Glutamatergic neuron (in vitro differentiated cells): ENCODE measurements around the gene TCF12. TPM values are rescaled to one million over a fixed set of nuclear protein-coding genes. Genes with fewer than 3 reads are reported as not detected.

ENCODE experiments used
- DNase-seq: peaks from one replicate; pipeline ENCODE4 v3.0.0; 2022
- H3K27ac Mint-ChIP-seq: one replicate; pipeline ENCODE4 v1.8.0; 2020; ENCODE audit warnings: mild to moderate bottlenecking, mixed read lengths, inconsistent platforms; ENCODE audit not compliant: unreplicated experiment
- H3K27me3 Mint-ChIP-seq: one replicate; pipeline ENCODE4 v1.8.0; 2020; ENCODE audit warnings: mild to moderate bottlenecking, moderate library complexity, mixed read lengths, inconsistent platforms; ENCODE audit not compliant: unreplicated experiment
- H3K36me3 Mint-ChIP-seq: one replicate; pipeline ENCODE4 v1.8.0; 2020; ENCODE audit warnings: mild to moderate bottlenecking, mixed read lengths, inconsistent platforms; ENCODE audit not compliant: unreplicated experiment
- H3K4me1 Mint-ChIP-seq: one replicate; pipeline ENCODE4 v1.8.0; 2020; ENCODE audit warnings: mild to moderate bottlenecking, low read depth, mixed read lengths, inconsistent platforms; ENCODE audit not compliant: unreplicated experiment
- H3K4me3 Mint-ChIP-seq: one replicate; pipeline ENCODE4 v1.8.0; 2020; ENCODE audit warnings: mild to moderate bottlenecking, mixed read lengths, inconsistent platforms; ENCODE audit not compliant: unreplicated experiment
- H3K9me3 Mint-ChIP-seq: one replicate; pipeline ENCODE4 v1.8.0; 2020; ENCODE audit warnings: mild to moderate bottlenecking, moderate library complexity, mixed read lengths, inconsistent platforms; ENCODE audit not compliant: unreplicated experiment
- total RNA-seq: library from RNA; stranded (reverse); fragmentation: NEBNext Ultra II Directional; extraction: Animal tissue kit (Norgen Biotek cat#: 25700); gene quantifications from one replicate; pipeline ENCODE4 v1.2.1, GENCODE V29; 2021; ENCODE audit not compliant: unreplicated experiment
- TF ChIP-seq, protein P1 (sequence below): fragments of 200-600 bp; sonication (generic); IDR thresholded peaks from one replicate; pipeline ENCODE4 v1.5.0; 2021; ENCODE audit not compliant: partially characterized antibody, unreplicated experiment

TCF12 gene
- total RNA-seq, 1 donor from 2014 or later = 140 TPM

- no peak for DNase-seq
- peaks cover 22% of the 10 kb centered on the region for H3K4me1 Mint-ChIP-seq
- no peak overlapping the region for H3K4me3 Mint-ChIP-seq
- H3K36me3 Mint-ChIP-seq = no peaks in the 10 kb centered on the region
- no peaks in the 10 kb centered on the region for H3K27me3 Mint-ChIP-seq
- TF ChIP-seq, protein P1, sequence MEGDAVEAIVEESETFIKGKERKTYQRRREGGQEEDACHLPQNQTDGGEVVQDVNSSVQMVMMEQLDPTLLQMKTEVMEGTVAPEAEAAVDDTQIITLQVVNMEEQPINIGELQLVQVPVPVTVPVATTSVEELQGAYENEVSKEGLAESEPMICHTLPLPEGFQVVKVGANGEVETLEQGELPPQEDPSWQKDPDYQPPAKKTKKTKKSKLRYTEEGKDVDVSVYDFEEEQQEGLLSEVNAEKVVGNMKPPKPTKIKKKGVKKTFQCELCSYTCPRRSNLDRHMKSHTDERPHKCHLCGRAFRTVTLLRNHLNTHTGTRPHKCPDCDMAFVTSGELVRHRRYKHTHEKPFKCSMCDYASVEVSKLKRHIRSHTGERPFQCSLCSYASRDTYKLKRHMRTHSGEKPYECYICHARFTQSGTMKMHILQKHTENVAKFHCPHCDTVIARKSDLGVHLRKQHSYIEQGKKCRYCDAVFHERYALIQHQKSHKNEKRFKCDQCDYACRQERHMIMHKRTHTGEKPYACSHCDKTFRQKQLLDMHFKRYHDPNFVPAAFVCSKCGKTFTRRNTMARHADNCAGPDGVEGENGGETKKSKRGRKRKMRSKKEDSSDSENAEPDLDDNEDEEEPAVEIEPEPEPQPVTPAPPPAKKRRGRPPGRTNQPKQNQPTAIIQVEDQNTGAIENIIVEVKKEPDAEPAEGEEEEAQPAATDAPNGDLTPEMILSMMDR = no peak
- H3K27ac Mint-ChIP-seq = no peak overlapping the region
- H3K9me3 Mint-ChIP-seq = peaks cover 1% of the 10 kb centered on the region
These were observed 64.5 kb downstream of the TCF12 start for GRCh38 chr15:56982987-56983386.

DNA sequence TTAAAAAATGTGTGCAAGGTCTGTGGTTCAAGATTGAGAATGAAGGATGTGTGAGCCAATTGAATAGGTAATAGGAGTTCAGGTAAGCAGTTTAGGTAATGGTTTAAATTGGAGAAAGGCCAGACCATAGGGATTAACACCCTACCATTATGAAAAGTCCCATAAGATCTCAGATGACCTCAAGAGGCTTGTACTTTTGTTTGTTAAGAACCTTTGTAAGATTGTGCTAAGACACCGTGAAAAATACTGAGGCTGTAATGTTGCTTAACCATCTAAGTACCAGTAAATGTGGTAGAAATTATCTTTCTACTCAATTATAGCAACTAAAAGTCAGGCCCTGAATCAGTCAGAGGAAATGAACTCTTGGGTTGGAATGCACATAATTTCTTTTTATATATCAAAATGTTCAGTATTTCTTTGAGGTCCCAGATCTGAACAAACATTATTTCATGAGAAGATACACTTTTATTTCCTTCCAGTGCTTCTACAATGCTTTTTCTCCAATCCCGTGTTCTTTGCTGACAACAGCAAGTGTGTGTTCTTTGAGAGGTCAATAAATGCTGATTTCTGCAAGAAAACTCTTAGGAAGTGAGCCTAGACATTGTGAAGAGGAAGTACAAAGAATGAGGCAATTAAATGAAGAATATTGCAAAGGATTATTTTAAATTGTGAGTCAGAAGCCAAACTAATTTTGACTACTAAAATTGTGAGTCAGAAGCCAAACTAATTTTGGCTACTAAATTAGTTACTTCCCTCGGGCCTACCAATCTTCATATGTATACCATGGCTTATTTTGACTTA lies 66.4 kb downstream of the TCF12 start:
- DNase-seq = no peak
- Mint-ChIP-seq H3K27ac (no peak overlapping the region), H3K36me3 (no peaks in the 10 kb centered on the region), H3K27me3 (no peaks in the 10 kb centered on the region), H3K9me3 (peaks cover 1% of the 10 kb centered on the region), H3K4me3 (no peak overlapping the region), H3K4me1 (peaks cover 23% of the 10 kb centered on the region)
- TF ChIP-seq, protein P1 = no peak

GRCh38 chr15:56985856-56986255 lies 67.4 kb downstream of the TCF12 start:
- Mint-ChIP-seq H3K4me1 (peaks cover 16% of the 10 kb centered on the region), H3K36me3 (no peaks in the 10 kb centered on the region), H3K9me3 (peaks cover 1% of the 10 kb centered on the region), H3K27me3 (no peaks in the 10 kb centered on the region), H3K4me3 (no peak overlapping the region), H3K27ac (no peak overlapping the region)
- no peak for DNase-seq
- TF ChIP-seq, protein P1 = no peak

- Mint-ChIP-seq H3K27ac (no peak overlapping the region), H3K9me3 (peaks cover 1% of the 10 kb centered on the region)
These were observed 68.8 kb downstream of the TCF12 start for GRCh38 chr15:56987286-56987685.

DNA sequence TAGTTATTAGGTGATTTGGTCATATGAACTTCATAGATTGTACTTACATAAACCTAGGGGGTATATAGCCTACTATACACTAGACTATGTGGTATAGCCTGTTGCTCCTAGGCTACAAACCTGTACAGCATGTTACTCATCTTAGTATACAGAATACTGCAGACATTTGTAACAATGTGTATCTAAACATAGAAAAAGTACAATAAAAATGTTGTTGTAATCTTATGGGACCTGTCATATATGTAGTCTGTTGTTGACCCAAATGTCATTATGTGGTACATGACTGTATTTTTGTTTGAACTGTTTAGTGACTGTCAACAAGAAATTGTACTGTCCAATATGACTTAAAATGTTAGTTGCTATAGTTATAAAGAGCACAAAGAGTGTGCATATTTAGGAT lies 69.8 kb downstream of the TCF12 start:
- Mint-ChIP-seq H3K4me1 (peaks cover 14% of the 10 kb centered on the region), H3K27ac (no peak overlapping the region), H3K4me3 (no peak overlapping the region), H3K36me3 (no peaks in the 10 kb centered on the region), H3K9me3 (peaks cover 1% of the 10 kb centered on the region), H3K27me3 (no peaks in the 10 kb centered on the region)
- no peak for DNase-seq
- TF ChIP-seq, protein P1 = no peak

More at GRCh38 chr15:56987286-56987685, 68.8 kb downstream of the TCF12 start:
- Mint-ChIP-seq H3K4me3 (no peak overlapping the region), H3K4me1 (peaks cover 14% of the 10 kb centered on the region), H3K36me3 (no peaks in the 10 kb centered on the region), H3K27me3 (no peaks in the 10 kb centered on the region)
- no peak for DNase-seq
- TF ChIP-seq, protein P1 = no peak
